K562 treated with DMSO at 1 percent for 12 hours (cell line): Measurements from ENCODE around the gene PTCSC3. TPM values are rescaled to one million over a fixed set of nuclear protein-coding genes. Genes with fewer than 3 reads are reported as not detected.

Experiments used
- total RNA-seq: library from RNA; unstranded; fragments of 300-600 nt; gene quantifications from 2 replicates; pipeline ENCODE4 v1.2.3, GENCODE V29; 2022; ENCODE audit not compliant: insufficient read depth

The PTCSC3 gene
- not detected in 2 replicates for total RNA-seq

DNA sequence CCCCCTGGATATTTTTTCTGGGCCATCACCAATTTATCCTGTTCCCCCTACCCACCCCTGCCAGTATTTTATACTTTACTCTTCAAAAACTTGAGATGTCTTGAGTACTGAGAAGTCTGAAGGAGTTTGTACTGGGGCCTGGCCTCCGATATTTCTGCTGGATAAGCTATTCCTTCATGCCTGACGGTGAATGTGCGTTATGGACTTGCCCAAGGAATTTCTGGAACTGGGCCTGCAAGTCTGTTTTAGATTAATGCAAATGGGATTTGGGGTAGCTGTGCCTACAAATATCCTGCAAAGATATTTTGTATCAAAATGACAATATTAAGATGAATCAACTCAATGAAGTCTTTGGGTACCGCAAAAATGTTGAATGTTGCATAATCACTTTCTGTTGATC, at the start of gene PTCSC3:
Gene PTCSC3 (minus strand): TSS at position 199 of the 400 bp plus-strand sequence.

Other genes starting within 250 kb of the PTCSC3 start
- gene MBIP, start 143.9 kb upstream of the PTCSC3 start, total RNA-seq = 6.1 and 13.1 TPM in 2 replicates